HK-2 (cell line): Measurements from ENCODE around the gene ASMT.
"Not testable (repeated sequence)": the region's sequence is repeated elsewhere in the genome, so short reads cannot be mapped to it uniquely, and the experiment has no call there.

Source experiments
- DNase-seq: peaks from one replicate; pipeline ENCODE4 v3.0.0-alpha.2; 2018; ENCODE audit not compliant: unreplicated experiment

Gene ASMT

GRCh38 chrX:1649621-1650020 lies 34.8 kb downstream of the ASMT start:
- no peak for DNase-seq

DNA sequence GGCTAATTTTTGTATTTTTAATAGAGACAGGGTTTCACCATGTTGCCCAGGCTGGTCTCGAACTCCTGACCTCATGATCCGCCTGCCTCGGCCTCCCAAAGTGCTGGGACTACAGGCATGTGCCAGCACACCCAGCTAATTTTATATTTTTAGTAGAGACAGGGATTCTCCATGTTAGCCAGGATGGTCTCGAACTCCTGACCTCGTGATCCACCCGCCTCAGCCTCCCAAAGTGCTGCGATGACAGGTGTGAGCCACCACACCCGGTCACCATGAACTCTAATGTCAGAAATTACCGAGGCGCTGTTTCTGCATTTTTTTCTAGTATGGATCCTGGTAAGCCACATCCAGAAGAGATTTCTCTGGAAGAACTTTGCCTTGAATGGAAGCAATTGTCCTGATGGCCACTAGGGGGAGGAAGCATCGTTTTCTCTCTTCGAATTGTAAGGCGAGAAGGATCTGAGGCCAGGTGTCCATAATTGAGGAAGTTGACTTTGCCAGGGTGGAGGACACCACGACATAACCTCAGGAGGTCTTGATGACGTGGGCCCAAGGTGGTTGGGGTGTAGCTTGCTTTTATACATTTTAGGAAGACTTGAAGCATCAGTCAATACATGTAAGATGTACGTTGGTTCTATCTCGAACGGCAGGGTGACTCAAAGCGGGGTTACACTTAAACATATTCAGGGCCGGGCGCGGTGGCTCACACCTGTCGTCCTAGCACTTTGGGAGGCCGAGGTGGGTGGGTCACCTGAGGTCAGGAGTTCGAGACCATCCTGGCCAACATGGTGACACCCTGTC lies 37.4 kb downstream of the ASMT start:
- DNase-seq, result peak; percentile 13

DNA sequence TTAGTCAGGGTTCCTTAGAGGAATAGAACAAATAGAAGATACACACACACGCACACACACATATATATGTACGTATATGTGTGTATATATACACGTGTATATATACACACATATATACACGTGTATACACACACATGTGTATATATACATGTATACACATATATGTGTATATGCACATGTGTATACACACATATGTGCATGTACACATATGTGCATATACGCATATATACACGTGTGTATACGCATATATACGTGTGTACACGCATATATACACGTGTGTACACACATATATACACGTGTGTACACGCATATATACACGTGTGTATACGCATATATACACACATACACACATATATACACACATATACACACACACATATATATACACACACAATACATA lies 41.5 kb downstream of the ASMT start:
- no peak for DNase-seq

DNA sequence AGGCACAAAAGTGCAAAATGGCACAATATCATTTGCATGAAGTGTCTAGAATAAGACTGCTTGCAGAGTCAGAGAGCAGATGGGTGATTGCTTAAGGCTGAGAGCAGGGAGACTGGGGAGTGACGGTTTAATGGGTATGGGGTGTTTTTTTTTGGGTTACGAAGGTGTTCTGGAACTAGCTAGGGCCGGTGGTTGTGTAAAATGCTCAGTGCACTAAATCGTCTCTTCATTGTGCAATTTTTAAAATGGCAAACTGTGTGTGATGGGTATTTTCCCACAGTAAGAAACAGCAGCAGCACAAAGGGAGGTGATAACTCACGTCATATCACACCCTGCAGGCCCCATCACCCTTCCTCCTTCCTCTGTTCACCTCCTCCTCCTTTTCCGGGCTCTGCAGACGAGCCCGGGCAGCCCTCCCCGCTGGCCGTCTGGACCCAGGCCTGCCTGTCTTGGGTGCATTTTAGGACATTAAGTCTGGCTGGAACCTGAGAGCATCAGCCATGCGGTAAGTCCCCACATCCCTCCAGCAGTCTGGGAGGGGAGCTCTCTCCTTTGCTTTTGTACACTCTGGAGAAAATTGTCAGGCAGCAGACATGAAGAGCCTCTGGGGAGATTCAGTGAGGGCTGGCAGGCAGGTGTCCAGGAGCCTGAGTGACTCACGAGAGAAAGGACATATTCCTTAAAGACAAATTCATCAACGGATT lies 42.7 kb downstream of the ASMT start:
- peak; percentile 9 for DNase-seq

DNA sequence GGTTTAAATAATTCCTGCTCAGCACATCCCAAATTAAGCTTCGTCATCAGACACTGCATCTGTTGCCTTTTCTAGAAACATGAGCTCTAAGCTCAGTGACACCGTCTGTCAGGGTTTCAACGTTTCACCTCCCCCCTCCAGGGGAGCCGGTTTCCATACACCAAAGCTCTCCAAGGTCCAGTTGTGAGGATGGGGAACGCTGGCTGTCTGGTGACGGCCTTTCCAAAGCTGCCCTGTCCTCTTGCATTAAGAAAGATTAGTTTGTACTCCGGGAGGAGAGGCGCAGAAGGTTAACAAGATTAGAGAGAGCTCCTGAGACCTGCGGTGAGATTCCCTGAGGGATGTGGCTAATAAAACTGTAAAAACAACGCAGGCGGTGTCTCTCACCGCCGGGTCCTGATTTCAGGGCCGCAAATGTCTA lies 43.2 kb downstream of the ASMT start:
- no peak for DNase-seq

DNA sequence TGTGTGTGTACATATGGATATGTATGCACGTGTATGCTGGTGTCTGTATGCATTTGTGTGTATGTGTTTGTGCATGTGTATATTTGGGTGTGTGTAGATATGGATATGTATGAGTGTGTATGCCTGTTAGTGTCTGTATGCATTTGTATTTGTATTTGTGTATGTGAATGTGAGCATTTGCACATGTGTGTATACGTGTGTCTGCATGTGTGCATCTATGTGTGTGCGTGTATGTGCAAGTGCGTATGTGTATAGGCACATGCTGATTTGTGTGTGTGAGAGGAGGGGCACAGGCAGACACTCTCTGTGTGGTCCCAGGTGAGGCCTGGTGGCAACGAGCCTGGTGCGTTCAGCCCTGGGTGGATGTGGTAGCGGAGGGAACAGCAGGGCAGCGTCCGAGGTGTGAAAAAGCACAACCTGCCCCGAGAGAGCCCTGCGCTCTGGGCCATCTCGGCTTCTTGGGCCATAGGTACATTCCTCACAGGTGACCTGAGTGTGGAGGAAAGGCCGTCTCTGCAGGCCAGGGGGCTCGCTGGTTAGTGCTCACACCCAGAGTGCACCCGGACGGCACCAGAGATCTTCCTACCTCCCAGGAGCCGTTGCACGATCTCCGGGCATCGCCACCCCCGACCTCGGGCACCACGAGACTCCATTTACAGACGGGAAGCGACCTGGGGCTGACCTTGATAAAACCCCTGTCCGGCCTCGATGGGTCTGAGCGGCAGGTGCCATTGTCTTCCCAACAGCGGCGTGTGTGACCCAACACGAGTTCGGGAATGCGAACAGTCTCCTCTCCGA lies 45.0 kb downstream of the ASMT start:
- no peak for DNase-seq

DNA sequence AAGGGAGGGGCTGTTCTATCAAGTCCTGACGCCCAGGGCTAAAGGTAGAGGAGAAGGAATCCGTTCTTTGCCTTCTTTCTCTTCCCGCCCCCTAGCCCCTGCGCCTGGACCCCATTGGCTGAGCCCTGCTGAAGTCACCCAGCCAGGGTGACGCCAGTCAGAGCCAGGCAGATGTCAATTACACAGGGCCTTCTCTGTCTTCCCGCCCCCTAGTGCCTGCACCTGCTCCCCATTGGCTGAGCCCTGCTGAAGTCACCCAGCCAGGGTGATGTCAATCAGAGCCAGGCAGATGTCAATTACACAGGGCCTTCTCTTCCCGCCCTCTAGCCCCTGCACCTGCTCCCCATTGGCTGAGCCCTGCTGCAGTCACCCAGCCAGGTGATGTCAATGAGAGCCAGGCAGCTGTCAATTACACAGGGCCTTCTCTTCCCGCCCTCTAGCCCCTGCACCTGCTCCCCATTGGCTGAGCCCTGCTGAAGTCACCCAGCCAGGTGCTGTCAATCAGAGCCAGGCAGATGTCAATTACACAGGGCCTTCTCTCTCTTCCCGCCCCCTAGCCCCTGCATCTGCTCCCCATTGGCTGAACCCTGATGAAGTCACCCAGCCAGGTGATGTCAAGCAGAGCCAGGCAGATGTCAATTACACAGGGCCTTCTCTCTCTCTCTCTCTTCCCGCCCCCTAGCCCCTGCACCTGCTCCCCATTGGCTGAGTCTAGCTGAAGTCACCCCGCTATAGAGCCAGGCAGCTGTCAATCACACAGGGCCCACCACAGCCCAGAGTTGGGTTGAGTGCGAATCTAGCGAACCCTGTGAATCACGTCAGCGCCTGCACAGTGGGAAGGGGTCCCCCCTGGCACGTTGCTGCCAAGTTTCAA lies 46.4 kb downstream of the ASMT start:
- DNase-seq, result no peak

- no peak for DNase-seq
These were observed 47.0 kb downstream of the ASMT start for GRCh38 chrX:1661922-1662221.

DNA sequence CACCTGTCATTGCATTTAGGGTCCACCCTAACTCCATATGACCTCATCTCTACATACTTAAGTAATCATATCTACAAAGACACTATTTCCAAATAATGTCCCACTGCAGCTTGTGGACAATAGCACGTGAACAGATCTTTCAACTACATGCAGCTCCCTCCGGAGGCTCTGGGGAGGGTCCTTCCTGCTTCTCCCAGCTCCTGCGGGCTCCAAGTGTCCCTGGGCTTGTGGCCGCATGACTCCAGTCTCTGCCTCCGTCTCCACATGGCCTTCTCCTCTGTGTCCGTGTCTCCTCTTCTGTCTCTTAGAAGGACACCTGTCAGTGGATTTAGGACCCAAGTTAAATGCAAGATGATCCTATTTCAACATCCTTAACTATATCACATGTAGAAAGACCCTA lies 52.7 kb downstream of the ASMT start:
- DNase-seq, result no peak

GRCh38 chrX:1673337-1673736 lies 58.5 kb downstream of the ASMT start:
- no peak for DNase-seq

DNA sequence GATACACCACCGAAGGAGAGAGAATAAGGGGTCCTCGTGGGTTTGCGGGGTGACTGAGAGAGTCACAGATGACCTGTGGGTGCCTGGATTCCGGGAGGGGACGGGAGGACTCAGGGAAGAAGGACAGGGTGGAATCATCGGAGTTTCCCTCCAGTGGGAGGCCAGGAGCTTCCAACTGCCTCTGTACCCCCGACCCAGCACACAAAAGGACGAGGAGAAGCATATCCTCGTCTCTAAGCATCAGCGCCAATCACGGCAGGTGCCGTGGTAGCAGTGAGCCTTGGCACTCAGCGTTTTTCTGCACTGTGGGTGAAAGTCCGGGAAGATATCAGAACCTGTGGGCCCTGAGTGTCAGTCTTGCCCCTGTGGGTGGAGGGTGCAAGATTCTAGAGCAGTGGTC lies 62.0 kb downstream of the ASMT start:
- no peak for DNase-seq

DNA sequence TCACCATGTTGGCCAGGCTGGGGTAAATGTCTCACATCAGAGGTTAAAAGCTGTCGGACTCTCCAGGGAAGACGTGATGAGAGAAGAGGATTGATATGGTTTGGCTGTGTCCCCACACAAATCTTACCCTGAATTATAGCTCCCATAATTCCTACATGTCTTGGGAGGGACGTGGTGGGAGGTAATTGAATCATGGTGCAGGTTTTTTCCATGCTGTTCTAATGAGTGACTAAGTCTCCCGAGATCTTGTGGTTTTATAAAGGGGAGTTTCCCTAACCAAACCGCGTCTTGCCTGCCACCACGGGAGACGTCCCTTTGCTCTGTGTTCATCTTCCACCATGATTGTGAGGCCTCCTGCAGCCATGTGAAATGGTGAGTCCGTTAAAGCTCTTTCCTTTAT lies 64.4 kb downstream of the ASMT start:
- DNase-seq, result peak; percentile 9

DNA sequence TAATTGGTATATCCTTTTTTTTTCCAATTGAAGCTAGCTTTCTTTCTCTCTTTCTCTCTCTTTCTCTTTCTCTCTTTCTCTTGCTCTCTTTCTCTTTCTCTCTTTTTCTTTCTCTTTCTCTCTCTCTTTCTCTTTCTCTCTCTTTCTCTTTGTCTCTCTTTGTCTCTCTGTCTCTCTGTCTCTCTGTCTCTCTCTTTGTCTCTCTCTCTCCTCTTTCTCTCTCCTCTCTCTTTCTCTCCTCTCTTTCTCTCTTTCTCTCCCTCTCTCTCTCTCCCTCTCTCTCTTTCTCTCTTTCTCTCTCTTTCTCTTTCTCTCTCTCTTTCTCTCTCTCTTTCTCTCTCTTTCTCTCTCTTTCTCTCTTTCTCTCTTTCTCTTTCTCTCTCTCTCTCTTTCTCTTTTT lies 66.6 kb downstream of the ASMT start:
- DNase-seq, result no peak

DNA sequence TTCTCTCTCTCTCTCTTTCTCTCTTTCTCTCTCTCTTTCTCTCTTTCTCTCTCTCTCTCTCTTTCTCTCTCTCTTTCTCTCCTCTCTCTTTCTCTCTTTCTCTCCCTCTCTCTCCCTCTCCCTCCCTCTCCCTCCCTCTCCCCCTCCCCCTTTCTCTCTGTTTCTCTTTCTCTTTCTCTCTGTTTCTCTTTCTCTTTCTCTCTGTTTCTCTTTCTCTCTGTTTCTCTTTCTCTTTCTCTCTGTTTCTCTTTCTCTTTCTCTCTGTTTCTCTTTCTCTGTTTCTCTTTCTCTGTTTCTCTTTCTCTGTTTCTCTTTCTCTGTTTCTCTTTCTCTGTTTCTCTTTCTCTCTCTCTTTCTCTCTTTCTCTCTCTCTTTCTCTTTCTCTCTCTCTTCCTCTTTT lies 67.0 kb downstream of the ASMT start:
- not testable (repeated sequence) for DNase-seq

DNA sequence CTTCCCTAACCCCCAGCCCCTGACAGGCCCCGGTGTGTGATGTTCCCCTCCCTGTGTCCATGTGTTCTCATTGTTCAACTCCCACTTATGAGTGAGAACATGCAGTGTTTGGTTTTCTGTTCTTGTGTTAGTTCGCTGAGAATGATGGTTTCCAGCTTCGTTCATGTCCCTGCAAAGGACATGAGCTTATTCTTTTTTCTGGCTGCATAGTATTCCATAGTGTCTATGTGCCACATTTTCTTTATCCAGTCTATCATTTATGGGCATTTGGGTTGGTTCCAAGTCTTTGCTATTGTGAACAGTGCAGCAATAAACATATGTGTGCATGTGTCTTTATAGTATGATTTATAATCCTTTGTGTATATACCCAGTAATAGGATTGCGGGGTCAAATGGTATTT lies 67.6 kb downstream of the ASMT start:
- not testable (repeated sequence) for DNase-seq

- DNase-seq, result not testable (repeated sequence)
These were observed 70.0 kb downstream of the ASMT start for GRCh38 chrX:1684883-1685282.

DNA sequence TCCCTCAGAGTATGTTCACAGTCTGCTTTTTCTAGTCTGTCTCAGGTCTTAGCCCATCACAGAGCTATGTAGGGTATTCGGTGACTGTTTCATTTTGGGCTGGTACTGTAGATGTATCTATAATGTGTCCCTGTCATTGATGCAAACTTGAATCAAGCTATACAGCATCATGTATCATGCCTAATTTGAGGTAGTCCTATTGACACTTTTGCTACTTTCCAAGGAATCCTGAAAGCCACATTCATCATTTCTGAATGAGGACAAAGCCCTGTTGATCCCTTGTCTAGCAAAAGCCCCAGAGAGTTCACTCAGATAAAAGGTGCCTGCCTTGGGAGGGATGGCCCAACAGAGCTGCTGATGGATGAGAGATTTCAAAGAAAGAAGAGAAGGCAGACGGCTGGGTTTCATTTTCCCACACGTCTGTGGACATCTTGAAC lies 70.6 kb downstream of the ASMT start:
- DNase-seq, result not testable (repeated sequence)

DNA sequence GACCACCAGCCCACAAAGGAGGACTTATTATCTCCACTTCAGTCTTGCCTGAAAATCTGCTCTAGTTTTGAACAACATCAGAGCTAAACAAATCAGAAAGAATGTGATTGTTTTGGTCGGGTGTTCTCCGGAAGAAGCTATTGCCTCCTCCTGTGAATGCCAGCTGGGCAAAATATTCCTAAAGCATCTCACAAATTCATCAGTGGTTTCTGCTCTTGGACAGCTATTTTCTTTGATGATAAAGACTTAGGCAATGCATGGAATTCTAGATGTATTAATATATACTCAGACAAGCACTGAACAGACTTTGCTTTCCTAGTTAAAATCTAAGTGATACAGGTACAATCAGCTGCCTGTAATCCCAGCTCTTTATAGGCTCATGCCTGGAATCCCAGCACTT lies 71.8 kb downstream of the ASMT start:
- no peak for DNase-seq
